NCI-H446 (cell line): ENCODE results near the gene EXOC4.
"Not testable (repeated sequence)": the region's sequence is repeated elsewhere in the genome, so short reads cannot be mapped to it uniquely, and the experiment has no call there.

Experiments used
- DNase-seq, 2 experiments: peaks; one replicate each; lab custom pipeline; 2025; lab: John Stamatoyannopoulos, UW

The EXOC4 gene

GRCh38 chr7:133252858-133253518 lies at the start of gene EXOC4:
TSS of gene EXOC4 (plus strand) at chr7:133253078.
- peak; percentile 95 to 97 for DNase-seq

GRCh38 chr7:133203490-133203889 lies 49.4 kb upstream of the EXOC4 start:
- DNase-seq: no peak

GRCh38 chr7:133207687-133208086 lies 45.2 kb upstream of the EXOC4 start:
- no peak for DNase-seq

GRCh38 chr7:133210817-133211216 lies 42.1 kb upstream of the EXOC4 start:
- not testable (repeated sequence) for DNase-seq

GRCh38 chr7:133213772-133214171 lies 39.1 kb upstream of the EXOC4 start:
- not testable (repeated sequence) for DNase-seq

GRCh38 chr7:133217773-133218172 lies 35.1 kb upstream of the EXOC4 start:
- no peak for DNase-seq

GRCh38 chr7:133230591-133231194 lies 22.2 kb upstream of the EXOC4 start:
- peak; percentile 4 to 57 for DNase-seq

- no peak for DNase-seq
Observed at GRCh38 chr7:133233142-133233541, 19.7 kb upstream of the EXOC4 start.

- no peak for DNase-seq
Observed at GRCh38 chr7:133234961-133235875, 17.7 kb upstream of the EXOC4 start.

- DNase-seq: no peak
Observed at GRCh38 chr7:133237545-133237944, 15.3 kb upstream of the EXOC4 start.

- DNase-seq: no peak
Observed at GRCh38 chr7:133240302-133240701, 12.6 kb upstream of the EXOC4 start.

- DNase-seq: no peak
Observed at GRCh38 chr7:133246558-133246957, 6.3 kb upstream of the EXOC4 start.

GRCh38 chr7:133248901-133249300 lies 4.0 kb upstream of the EXOC4 start:
- DNase-seq: no peak

- DNase-seq: no peak
Observed at GRCh38 chr7:133252506-133252857, 396 bp upstream of the EXOC4 start.

- no peak for DNase-seq
Observed at GRCh38 chr7:133253519-133253875, 619 bp downstream of the EXOC4 start.

GRCh38 chr7:133255486-133255885 lies 2.6 kb downstream of the EXOC4 start:
- no peak for DNase-seq

GRCh38 chr7:133258174-133258573 lies 5.3 kb downstream of the EXOC4 start:
- DNase-seq: no peak

GRCh38 chr7:133265821-133266220 lies 12.9 kb downstream of the EXOC4 start:
- DNase-seq: no peak

- no peak for DNase-seq
Observed at GRCh38 chr7:133268355-133268754, 15.5 kb downstream of the EXOC4 start.

GRCh38 chr7:133272336-133272735 lies 19.5 kb downstream of the EXOC4 start:
- DNase-seq: no peak

GRCh38 chr7:133273227-133273626 lies 20.3 kb downstream of the EXOC4 start:
- no peak for DNase-seq

- no peak for DNase-seq
Observed at GRCh38 chr7:133274265-133274664, 21.4 kb downstream of the EXOC4 start.

GRCh38 chr7:133275008-133275407 lies 22.1 kb downstream of the EXOC4 start:
- DNase-seq: no peak
